ENCODE measurements around the gene COMMD2.
A peak's percentile ranks its signal among the peaks of the same experiment; 100 is the strongest.

The COMMD2 gene

GRCh38 chr3:149738876-149739275 lies 13.4 kb downstream of the COMMD2 start:
- DNase-seq (ENCODE audit: insufficient read length, low spot score) = no peak
- no peak for TF ChIP-seq POLR2A (IDR thresholded peaks at IDR 0.05; ENCODE audit: low read depth, low read length)
- FAIRE-seq = no peak

- no peak for TF ChIP-seq POLR2A (IDR thresholded peaks at IDR 0.05; ENCODE audit: low read depth, low read length)
- DNase-seq (ENCODE audit: insufficient read length, low spot score) (no peak), FAIRE-seq (no peak)
Observed at GRCh38 chr3:149736953-149737205, 15.4 kb downstream of the COMMD2 start.

- FAIRE-seq = peak; percentile 94
- no peak for TF ChIP-seq POLR2A (IDR thresholded peaks at IDR 0.05; ENCODE audit: low read depth, low read length)
- no peak for DNase-seq (ENCODE audit: insufficient read length, low spot score)
Observed at GRCh38 chr3:149736175-149736952, 15.9 kb downstream of the COMMD2 start.

- no peak for DNase-seq (ENCODE audit: insufficient read length, low spot score)
- TF ChIP-seq POLR2A (IDR thresholded peaks at IDR 0.05; ENCODE audit: low read depth, low read length) = no peak
- FAIRE-seq = no peak
Observed at GRCh38 chr3:149732234-149732633, 20.1 kb downstream of the COMMD2 start.

- no peak for DNase-seq (ENCODE audit: insufficient read length, low spot score)
- TF ChIP-seq POLR2A (IDR thresholded peaks at IDR 0.05; ENCODE audit: low read depth, low read length) = no peak
- FAIRE-seq = no peak
Observed at GRCh38 chr3:149727656-149728055, 24.6 kb downstream of the COMMD2 start.

- DNase-seq (ENCODE audit: insufficient read length, low spot score) (no peak), FAIRE-seq (no peak)
- no peak for TF ChIP-seq POLR2A (IDR thresholded peaks at IDR 0.05; ENCODE audit: low read depth, low read length)
Observed at GRCh38 chr3:149726716-149727407, 25.4 kb downstream of the COMMD2 start.

GRCh38 chr3:149723781-149724180 lies 28.5 kb downstream of the COMMD2 start:
- DNase-seq (ENCODE audit: insufficient read length, low spot score) = no peak
- no peak for FAIRE-seq
- TF ChIP-seq POLR2A (IDR thresholded peaks at IDR 0.05; ENCODE audit: low read depth, low read length) = no peak

GRCh38 chr3:149720918-149721317 lies 31.4 kb downstream of the COMMD2 start:
- no peak for DNase-seq (ENCODE audit: insufficient read length, low spot score)
- TF ChIP-seq POLR2A (IDR thresholded peaks at IDR 0.05; ENCODE audit: low read depth, low read length) = no peak
- no peak for FAIRE-seq

- FAIRE-seq (peak; percentile 98), DNase-seq (ENCODE audit: insufficient read length, low spot score) (peak; percentile 33)
- TF ChIP-seq POLR2A (IDR thresholded peaks at IDR 0.05; ENCODE audit: low read depth, low read length) = no peak
Observed at GRCh38 chr3:149717391-149718056, 34.8 kb downstream of the COMMD2 start.

- FAIRE-seq (no peak), DNase-seq (ENCODE audit: insufficient read length, low spot score) (no peak)
- no peak for TF ChIP-seq POLR2A (IDR thresholded peaks at IDR 0.05; ENCODE audit: low read depth, low read length)
Observed at GRCh38 chr3:149716984-149717383, 35.3 kb downstream of the COMMD2 start.

- TF ChIP-seq POLR2A (IDR thresholded peaks at IDR 0.05; ENCODE audit: low read depth, low read length) = no peak
- DNase-seq (ENCODE audit: insufficient read length, low spot score) = no peak
- FAIRE-seq = no peak
Observed at GRCh38 chr3:149715247-149715646, 37.0 kb downstream of the COMMD2 start.

GRCh38 chr3:149713730-149714654 lies 38.3 kb downstream of the COMMD2 start:
- no peak for TF ChIP-seq POLR2A (IDR thresholded peaks at IDR 0.05; ENCODE audit: low read depth, low read length)
- DNase-seq (ENCODE audit: insufficient read length, low spot score) (no peak), FAIRE-seq (no peak)

GRCh38 chr3:149706905-149707304 lies 45.4 kb downstream of the COMMD2 start:
- DNase-seq (ENCODE audit: insufficient read length, low spot score) = no peak
- FAIRE-seq = no peak
- no peak for TF ChIP-seq POLR2A (IDR thresholded peaks at IDR 0.05; ENCODE audit: low read depth, low read length)

GRCh38 chr3:149705416-149705815 lies 46.9 kb downstream of the COMMD2 start:
- FAIRE-seq = no peak
- no peak for TF ChIP-seq POLR2A (IDR thresholded peaks at IDR 0.05; ENCODE audit: low read depth, low read length)
- no peak for DNase-seq (ENCODE audit: insufficient read length, low spot score)

Measured in H54 (cell line).